GM23338 (cell line): ENCODE data around the gene OIT3.

Source experiments
- CREB1 ChIP-seq: fragments of 250-450 bp; sonication (Bioruptor Pico); IDR thresholded peaks from 2 replicates; pipeline ENCODE4 v1.5.0; 2020; ENCODE audit warnings: low read depth, mild to moderate bottlenecking, moderate library complexity
- EZH2 ChIP-seq: fragments of 200-600 bp; sonication (generic); IDR thresholded peaks from one replicate; pipeline ENCODE4 v1.8.0; 2017; ENCODE audit warnings: antibody characterized with exemption, mild to moderate bottlenecking, low read depth; ENCODE audit not compliant: unreplicated experiment
- EZH2phosphoT487 ChIP-seq: fragments of 200-600 bp; sonication (generic); IDR thresholded peaks from one replicate; pipeline ENCODE4 v1.8.1; 2018; ENCODE audit warnings: antibody characterized with exemption; ENCODE audit not compliant: unreplicated experiment
- POLR2AphosphoS5 ChIP-seq: IDR thresholded peaks from 2 replicates; pipeline ENCODE4 v1.6.1; 2016; ENCODE audit warnings: antibody characterized with exemption, low read depth
- STAT1 ChIP-seq: IDR thresholded peaks from one replicate; pipeline ENCODE4 v1.6.1; 2016; ENCODE audit warnings: antibody characterized with exemption; ENCODE audit not compliant: unreplicated experiment
- TF ChIP-seq, protein P1 (sequence below), 2 experiments: fragments of 200-600 bp in 1 of 2; sonication (generic) in 1 of 2; conservative IDR thresholded peaks; 2 replicates each; pipeline versions ENCODE4 v1.5.1 to v1.6.1; 2016 to 2017; ENCODE audit warnings: antibody characterized with exemption in 2 of 2, low read depth in 2 of 2, mild to moderate bottlenecking in 2 of 2, moderate library complexity in 1 of 2
- TF ChIP-seq, protein P2 (sequence below): IDR thresholded peaks from 2 replicates; pipeline ENCODE4 v1.6.1; 2016; ENCODE audit warnings: antibody characterized with exemption
- TF ChIP-seq, protein P3 (sequence below): IDR thresholded peaks from one replicate; pipeline ENCODE4 v1.6.1; 2018; ENCODE audit warnings: antibody characterized with exemption; ENCODE audit not compliant: unreplicated experiment

DNA sequence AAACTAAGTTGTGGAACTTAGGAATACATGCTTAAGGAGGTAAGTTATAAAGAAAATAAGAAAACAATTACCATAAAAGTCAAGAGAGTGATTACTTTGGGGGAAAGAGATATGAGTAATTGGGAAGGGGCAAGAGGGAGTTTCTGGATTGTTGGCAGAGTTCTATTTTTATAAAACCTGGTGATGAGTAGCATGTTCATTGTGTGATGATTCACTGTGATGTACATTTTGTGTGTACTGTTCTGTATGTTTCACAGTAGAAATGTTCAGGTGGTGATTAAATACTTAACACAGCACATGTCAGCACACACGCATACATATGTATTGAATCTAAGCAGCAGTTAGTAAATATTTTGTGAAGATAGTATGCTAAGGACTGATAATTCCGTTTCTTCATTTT lies 9.7 kb upstream of the OIT3 start:
- TF ChIP-seq POLR2AphosphoS5, result no peak
- TF ChIP-seq EZH2phosphoT487, result no peak
- TF ChIP-seq, protein P1, sequence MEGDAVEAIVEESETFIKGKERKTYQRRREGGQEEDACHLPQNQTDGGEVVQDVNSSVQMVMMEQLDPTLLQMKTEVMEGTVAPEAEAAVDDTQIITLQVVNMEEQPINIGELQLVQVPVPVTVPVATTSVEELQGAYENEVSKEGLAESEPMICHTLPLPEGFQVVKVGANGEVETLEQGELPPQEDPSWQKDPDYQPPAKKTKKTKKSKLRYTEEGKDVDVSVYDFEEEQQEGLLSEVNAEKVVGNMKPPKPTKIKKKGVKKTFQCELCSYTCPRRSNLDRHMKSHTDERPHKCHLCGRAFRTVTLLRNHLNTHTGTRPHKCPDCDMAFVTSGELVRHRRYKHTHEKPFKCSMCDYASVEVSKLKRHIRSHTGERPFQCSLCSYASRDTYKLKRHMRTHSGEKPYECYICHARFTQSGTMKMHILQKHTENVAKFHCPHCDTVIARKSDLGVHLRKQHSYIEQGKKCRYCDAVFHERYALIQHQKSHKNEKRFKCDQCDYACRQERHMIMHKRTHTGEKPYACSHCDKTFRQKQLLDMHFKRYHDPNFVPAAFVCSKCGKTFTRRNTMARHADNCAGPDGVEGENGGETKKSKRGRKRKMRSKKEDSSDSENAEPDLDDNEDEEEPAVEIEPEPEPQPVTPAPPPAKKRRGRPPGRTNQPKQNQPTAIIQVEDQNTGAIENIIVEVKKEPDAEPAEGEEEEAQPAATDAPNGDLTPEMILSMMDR (conservative IDR thresholded peaks at IDR 0.05; ENCODE audit: low read depth in 2 of 2), result no peak
- TF ChIP-seq CREB1 (CRISPR knock-in tag), result no peak
- no peak for TF ChIP-seq EZH2
- no peak for TF ChIP-seq STAT1
- TF ChIP-seq, protein P2, sequence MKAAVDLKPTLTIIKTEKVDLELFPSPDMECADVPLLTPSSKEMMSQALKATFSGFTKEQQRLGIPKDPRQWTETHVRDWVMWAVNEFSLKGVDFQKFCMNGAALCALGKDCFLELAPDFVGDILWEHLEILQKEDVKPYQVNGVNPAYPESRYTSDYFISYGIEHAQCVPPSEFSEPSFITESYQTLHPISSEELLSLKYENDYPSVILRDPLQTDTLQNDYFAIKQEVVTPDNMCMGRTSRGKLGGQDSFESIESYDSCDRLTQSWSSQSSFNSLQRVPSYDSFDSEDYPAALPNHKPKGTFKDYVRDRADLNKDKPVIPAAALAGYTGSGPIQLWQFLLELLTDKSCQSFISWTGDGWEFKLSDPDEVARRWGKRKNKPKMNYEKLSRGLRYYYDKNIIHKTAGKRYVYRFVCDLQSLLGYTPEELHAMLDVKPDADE, result no peak
- TF ChIP-seq, protein P3, sequence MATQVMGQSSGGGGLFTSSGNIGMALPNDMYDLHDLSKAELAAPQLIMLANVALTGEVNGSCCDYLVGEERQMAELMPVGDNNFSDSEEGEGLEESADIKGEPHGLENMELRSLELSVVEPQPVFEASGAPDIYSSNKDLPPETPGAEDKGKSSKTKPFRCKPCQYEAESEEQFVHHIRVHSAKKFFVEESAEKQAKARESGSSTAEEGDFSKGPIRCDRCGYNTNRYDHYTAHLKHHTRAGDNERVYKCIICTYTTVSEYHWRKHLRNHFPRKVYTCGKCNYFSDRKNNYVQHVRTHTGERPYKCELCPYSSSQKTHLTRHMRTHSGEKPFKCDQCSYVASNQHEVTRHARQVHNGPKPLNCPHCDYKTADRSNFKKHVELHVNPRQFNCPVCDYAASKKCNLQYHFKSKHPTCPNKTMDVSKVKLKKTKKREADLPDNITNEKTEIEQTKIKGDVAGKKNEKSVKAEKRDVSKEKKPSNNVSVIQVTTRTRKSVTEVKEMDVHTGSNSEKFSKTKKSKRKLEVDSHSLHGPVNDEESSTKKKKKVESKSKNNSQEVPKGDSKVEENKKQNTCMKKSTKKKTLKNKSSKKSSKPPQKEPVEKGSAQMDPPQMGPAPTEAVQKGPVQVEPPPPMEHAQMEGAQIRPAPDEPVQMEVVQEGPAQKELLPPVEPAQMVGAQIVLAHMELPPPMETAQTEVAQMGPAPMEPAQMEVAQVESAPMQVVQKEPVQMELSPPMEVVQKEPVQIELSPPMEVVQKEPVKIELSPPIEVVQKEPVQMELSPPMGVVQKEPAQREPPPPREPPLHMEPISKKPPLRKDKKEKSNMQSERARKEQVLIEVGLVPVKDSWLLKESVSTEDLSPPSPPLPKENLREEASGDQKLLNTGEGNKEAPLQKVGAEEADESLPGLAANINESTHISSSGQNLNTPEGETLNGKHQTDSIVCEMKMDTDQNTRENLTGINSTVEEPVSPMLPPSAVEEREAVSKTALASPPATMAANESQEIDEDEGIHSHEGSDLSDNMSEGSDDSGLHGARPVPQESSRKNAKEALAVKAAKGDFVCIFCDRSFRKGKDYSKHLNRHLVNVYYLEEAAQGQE, result no peak
